ENCODE measurements around the gene PGR.

- no peak for TF ChIP-seq EZH2 (IDR thresholded peaks at IDR 0.05; ENCODE audit: borderline replicate concordance, low read depth, low read length, poor library complexity, severe bottlenecking)
- no peak for TF ChIP-seq CTCF (conservative IDR thresholded peaks at IDR 0.05; ENCODE audit: low read depth, low read length)
Observed at GRCh38 chr11:101113540-101113939, 16.1 kb downstream of the PGR start.
